Neural cell (in vitro differentiated cells): Measurements from ENCODE around the gene PLPPR4. TPM values are rescaled to one million over a fixed set of nuclear protein-coding genes. Genes with fewer than 3 reads are reported as not detected.

Experiments
- H2AFZ ChIP-seq: fragments of 200-600, 300-800 bp; sonication (generic), shearing (Covaris generic); 2 replicates; pipeline ENCODE4 v1.6.0; 2014; ENCODE audit warnings: low read depth, mild to moderate bottlenecking, antibody characterized with exemption, low read length, moderate library complexity
- H3F3A ChIP-seq: fragments of 200-600 bp; shearing (Covaris generic); 2 replicates; pipeline ENCODE4 v1.6.1; 2016; ENCODE audit warnings: mild to moderate bottlenecking, moderate library complexity, mixed read lengths, antibody characterized with exemption, low read length; ENCODE audit not compliant: insufficient read depth, poor library complexity, severe bottlenecking
- H3K27ac ChIP-seq: fragments of 200-600, 300-800 bp; sonication (generic), shearing (Covaris generic); 2 replicates; pipeline ENCODE4 v1.5.1; 2014; ENCODE audit warnings: mild to moderate bottlenecking, low read length, moderate library complexity
- H3K27me3 ChIP-seq: fragments of 300-800, 200-600 bp; sonication (generic), shearing (Covaris generic); 2 replicates; pipeline ENCODE4 v1.6.0; 2014; ENCODE audit warnings: mild to moderate bottlenecking, low read depth, low read length, moderate library complexity; ENCODE audit not compliant: insufficient read depth
- H3K36me3 ChIP-seq: fragments of 300-800, 200-600 bp; sonication (generic), shearing (Covaris generic); 2 replicates; pipeline ENCODE4 v1.5.1; 2014; ENCODE audit warnings: mild to moderate bottlenecking, antibody characterized with exemption, low read length, moderate library complexity; ENCODE audit not compliant: insufficient read depth
- H3K4me2 ChIP-seq: fragments of 300-800, 200-600 bp; sonication (generic), shearing (Covaris generic); 2 replicates; pipeline ENCODE4 v1.6.0; 2014; ENCODE audit warnings: mild to moderate bottlenecking, low read length
- H3K4me3 ChIP-seq: fragments of 300-800, 200-600 bp; sonication (generic), shearing (Covaris generic); 2 replicates; pipeline ENCODE4 v1.5.1; 2014; ENCODE audit warnings: mild to moderate bottlenecking, low read length, moderate library complexity
- H3K79me2 ChIP-seq: fragments of 200-600 bp; shearing (Covaris generic); replicated peaks from 2 replicates; pipeline ENCODE4 v1.6.0; 2014; ENCODE audit warnings: mild to moderate bottlenecking, low read length, moderate library complexity; ENCODE audit not compliant: insufficient read depth
- H3K9ac ChIP-seq: fragments of 300-800, 200-600 bp; sonication (generic), shearing (Covaris generic); 2 replicates; pipeline ENCODE4 v1.6.1; 2016; ENCODE audit warnings: mild to moderate bottlenecking, low read length, mixed read lengths
- H3K9me2 ChIP-seq: fragments of 200-600 bp; shearing (Covaris generic); 2 replicates; pipeline ENCODE4 v1.6.1; 2016; ENCODE audit warnings: mild to moderate bottlenecking, low read length, mixed read lengths; ENCODE audit not compliant: insufficient read depth
- H3K9me3 ChIP-seq: fragments of 200-600, 300-800 bp; sonication (generic), shearing (Covaris generic); 2 replicates; pipeline ENCODE4 v1.6.1; 2016; ENCODE audit warnings: mild to moderate bottlenecking, mixed run types, low read length, moderate library complexity, mixed read lengths
- H4K20me1 ChIP-seq: fragments of 200-600 bp; shearing (Covaris generic); 2 replicates; pipeline ENCODE4 v1.6.1; 2016; ENCODE audit warnings: mild to moderate bottlenecking, mixed run types; ENCODE audit not compliant: insufficient read depth
- CTCF ChIP-seq: fragments of 450-650 bp; IDR thresholded peaks from 2 replicates; pipeline ENCODE4 v1.5.1; 2014; ENCODE audit warnings: antibody characterized with exemption, mild to moderate bottlenecking, moderate library complexity; ENCODE audit not compliant: poor library complexity, severe bottlenecking
- EP300 ChIP-seq: fragments of 450-650 bp; conservative IDR thresholded peaks from 2 replicates; pipeline ENCODE4 v1.6.1; 2014; ENCODE audit warnings: antibody characterized with exemption, mild to moderate bottlenecking, moderate library complexity; ENCODE audit not compliant: poor library complexity, severe bottlenecking
- EZH2 ChIP-seq: fragments of 200-600, 300-800 bp; shearing (Covaris generic), sonication (generic); IDR thresholded peaks from 2 replicates; pipeline ENCODE4 v1.6.1; 2014; ENCODE audit warnings: antibody characterized with exemption, low read length, borderline replicate concordance, mild to moderate bottlenecking; ENCODE audit not compliant: insufficient read depth, poor library complexity, severe bottlenecking
- MXI1 ChIP-seq: fragments of 450-650 bp; conservative IDR thresholded peaks from 2 replicates; pipeline ENCODE4 v1.6.1; 2014; ENCODE audit warnings: antibody characterized with exemption, mild to moderate bottlenecking; ENCODE audit not compliant: poor library complexity, severe bottlenecking
- POLR2AphosphoS5 ChIP-seq: IDR thresholded peaks from 2 replicates; pipeline ENCODE4 v1.6.1; 2012
- RAD21 ChIP-seq: fragments of 450-650 bp; conservative IDR thresholded peaks from 2 replicates; pipeline ENCODE4 v1.6.1; 2014; ENCODE audit warnings: antibody characterized with exemption, mild to moderate bottlenecking, moderate library complexity
- SMC3 ChIP-seq: fragments of 450-650 bp; conservative IDR thresholded peaks from 2 replicates; pipeline ENCODE4 v1.6.1; 2014; ENCODE audit warnings: antibody characterized with exemption, mild to moderate bottlenecking, moderate library complexity; ENCODE audit not compliant: poor library complexity
- TAF1 ChIP-seq: IDR thresholded peaks from 2 replicates; pipeline ENCODE4 v1.6.1; 2012; ENCODE audit warnings: low read depth
- polyA plus RNA-seq: library from polyadenylated mRNA; depleted of rRNA; stranded (reverse); fragments of >200 nt; gene quantifications from 2 replicates; pipeline ENCODE4 v1.2.3, GENCODE V29; 2014
- TF ChIP-seq, protein P1 (sequence below): IDR thresholded peaks from 2 replicates; pipeline ENCODE4 v1.6.1; 2012; ENCODE audit warnings: borderline replicate concordance

The PLPPR4 gene
- polyA plus RNA-seq, 1 donor from 2014 or later, result 36.8 TPM

- H3K27me3 ChIP-seq, result no peaks in the 10 kb centered on the region
- H3K9me2 ChIP-seq, result no peaks in the 10 kb centered on the region
- no peak overlapping the region for H3K4me2 ChIP-seq
- H3K79me2 ChIP-seq, result no peaks in the 10 kb centered on the region
- no peak overlapping the region for H3K27ac ChIP-seq
- H2AFZ ChIP-seq, result no peak overlapping the region
- no peaks in the 10 kb centered on the region for H4K20me1 ChIP-seq
- H3K9ac ChIP-seq, result no peak overlapping the region
- no peak overlapping the region for H3K4me3 ChIP-seq
- H3K9me3 ChIP-seq, result no peaks in the 10 kb centered on the region
- TF ChIP-seq EZH2 (no peak), SMC3 (no peak), MXI1 (no peak), POLR2AphosphoS5 (no peak), CTCF (no peak), TAF1 (no peak), RAD21 (no peak), EP300 (no peak)
- TF ChIP-seq, protein P1, sequence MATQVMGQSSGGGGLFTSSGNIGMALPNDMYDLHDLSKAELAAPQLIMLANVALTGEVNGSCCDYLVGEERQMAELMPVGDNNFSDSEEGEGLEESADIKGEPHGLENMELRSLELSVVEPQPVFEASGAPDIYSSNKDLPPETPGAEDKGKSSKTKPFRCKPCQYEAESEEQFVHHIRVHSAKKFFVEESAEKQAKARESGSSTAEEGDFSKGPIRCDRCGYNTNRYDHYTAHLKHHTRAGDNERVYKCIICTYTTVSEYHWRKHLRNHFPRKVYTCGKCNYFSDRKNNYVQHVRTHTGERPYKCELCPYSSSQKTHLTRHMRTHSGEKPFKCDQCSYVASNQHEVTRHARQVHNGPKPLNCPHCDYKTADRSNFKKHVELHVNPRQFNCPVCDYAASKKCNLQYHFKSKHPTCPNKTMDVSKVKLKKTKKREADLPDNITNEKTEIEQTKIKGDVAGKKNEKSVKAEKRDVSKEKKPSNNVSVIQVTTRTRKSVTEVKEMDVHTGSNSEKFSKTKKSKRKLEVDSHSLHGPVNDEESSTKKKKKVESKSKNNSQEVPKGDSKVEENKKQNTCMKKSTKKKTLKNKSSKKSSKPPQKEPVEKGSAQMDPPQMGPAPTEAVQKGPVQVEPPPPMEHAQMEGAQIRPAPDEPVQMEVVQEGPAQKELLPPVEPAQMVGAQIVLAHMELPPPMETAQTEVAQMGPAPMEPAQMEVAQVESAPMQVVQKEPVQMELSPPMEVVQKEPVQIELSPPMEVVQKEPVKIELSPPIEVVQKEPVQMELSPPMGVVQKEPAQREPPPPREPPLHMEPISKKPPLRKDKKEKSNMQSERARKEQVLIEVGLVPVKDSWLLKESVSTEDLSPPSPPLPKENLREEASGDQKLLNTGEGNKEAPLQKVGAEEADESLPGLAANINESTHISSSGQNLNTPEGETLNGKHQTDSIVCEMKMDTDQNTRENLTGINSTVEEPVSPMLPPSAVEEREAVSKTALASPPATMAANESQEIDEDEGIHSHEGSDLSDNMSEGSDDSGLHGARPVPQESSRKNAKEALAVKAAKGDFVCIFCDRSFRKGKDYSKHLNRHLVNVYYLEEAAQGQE, result no peak
- no peaks in the 10 kb centered on the region for H3F3A ChIP-seq
- no peaks in the 10 kb centered on the region for H3K36me3 ChIP-seq
Measured at GRCh38 chr1:99297923-99298322, 33.6 kb downstream of the PLPPR4 start.

GRCh38 chr1:99304725-99305282 is 40.5 kb downstream of the PLPPR4 start:
- Histone ChIP-seq H2AFZ (no peak overlapping the region), H3K27ac (no peak overlapping the region), H4K20me1 (no peaks in the 10 kb centered on the region), H3K9ac (no peak overlapping the region), H3K27me3 (no peaks in the 10 kb centered on the region), H3K9me2 (no peaks in the 10 kb centered on the region), H3F3A (no peaks in the 10 kb centered on the region), H3K9me3 (no peaks in the 10 kb centered on the region), H3K79me2 (no peaks in the 10 kb centered on the region), H3K4me3 (no peak overlapping the region), H3K36me3 (peaks cover 9% of the 10 kb centered on the region), H3K4me2 (no peak overlapping the region)
- no peak for TF ChIP-seq EP300
- TF ChIP-seq EZH2, result no peak
- no peak for TF ChIP-seq MXI1
- no peak for TF ChIP-seq TAF1
- no peak for TF ChIP-seq RAD21
- TF ChIP-seq SMC3, result no peak
- TF ChIP-seq POLR2AphosphoS5, result no peak
- TF ChIP-seq CTCF, result no peak
- TF ChIP-seq, protein P1, result no peak
